GM18951 (cell line): Measurements from ENCODE around the gene VWA3A.
"Not testable (repeated sequence)": the region's sequence is repeated elsewhere in the genome, so short reads cannot be mapped to it uniquely, and the experiment has no call there.

Source experiments
- POLR2A ChIP-seq: IDR thresholded peaks from 4 replicates; pipeline ENCODE4 v1.6.1; 2011; ENCODE audit warnings: mild to moderate bottlenecking; ENCODE audit not compliant: insufficient read length, insufficient read depth; ENCODE audit errors: extremely low read depth
- in situ Hi-C: fragments of 300-500 bp; cut with MboI; formaldehyde crosslinking; loops from one replicate; pipeline ENCODE4 v1.12.0; 2022; ENCODE audit warnings: low sequenced_read_pairs, mixed read lengths, inconsistent platforms; ENCODE audit not compliant: unreplicated experiment

VWA3A gene

GRCh38 chr16:22093331-22093730 lies 990 bp downstream of the VWA3A start:
- in situ Hi-C loops = loop anchor here (25.0 kb wide), 1 partner anchor 281 kb away; no protein-coding TSS in a partner anchor
- TF ChIP-seq POLR2A = no peak

- in situ Hi-C loops = loop anchor here (25.0 kb wide), 1 partner anchor 282 kb away; no protein-coding TSS in a partner anchor
- TF ChIP-seq POLR2A = no peak
Observed at GRCh38 chr16:22093996-22094395, 1.7 kb downstream of the VWA3A start.

- in situ Hi-C loops = loop anchor here (25.0 kb wide), 1 partner anchor 286 kb away; no protein-coding TSS in a partner anchor
- TF ChIP-seq POLR2A = no peak
Observed at GRCh38 chr16:22098405-22099255, 6.3 kb downstream of the VWA3A start.

- in situ Hi-C loops = loop anchor here (25.0 kb wide), 1 partner anchor 287 kb away; no protein-coding TSS in a partner anchor
- TF ChIP-seq POLR2A = no peak
Observed at GRCh38 chr16:22099256-22099975, 7.1 kb downstream of the VWA3A start.

GRCh38 chr16:22103441-22103840 lies 11.1 kb downstream of the VWA3A start:
- in situ Hi-C loops = no loop called here

GRCh38 chr16:22109258-22109898 lies 17.0 kb downstream of the VWA3A start:
- TF ChIP-seq POLR2A = no peak
- in situ Hi-C loops = no loop called here

More at GRCh38 chr16:22103441-22103840, 11.1 kb downstream of the VWA3A start:
- no peak for TF ChIP-seq POLR2A

- in situ Hi-C loops = not testable (repeated sequence)
Observed at GRCh38 chr16:22111629-22112028, 19.3 kb downstream of the VWA3A start.

GRCh38 chr16:22116095-22116700 lies 23.9 kb downstream of the VWA3A start:
- in situ Hi-C loops = no loop called here
- no peak for TF ChIP-seq POLR2A

GRCh38 chr16:22117609-22118008 lies 25.3 kb downstream of the VWA3A start:
- TF ChIP-seq POLR2A = no peak

GRCh38 chr16:22120440-22120839 lies 28.1 kb downstream of the VWA3A start:
- in situ Hi-C loops = no loop called here
- no peak for TF ChIP-seq POLR2A

More at GRCh38 chr16:22117609-22118008, 25.3 kb downstream of the VWA3A start:
- in situ Hi-C loops = no loop called here

- in situ Hi-C loops = no loop called here
- TF ChIP-seq POLR2A = no peak
Observed at GRCh38 chr16:22122239-22122638, 29.9 kb downstream of the VWA3A start.

GRCh38 chr16:22123146-22123545 lies 30.8 kb downstream of the VWA3A start:
- in situ Hi-C loops = no loop called here
- TF ChIP-seq POLR2A = no peak
